Endothelial cell of umbilical vein (primary cell): ENCODE data around the gene SLC35E2B. TPM values are rescaled to one million over a fixed set of nuclear protein-coding genes. Genes with fewer than 3 reads are reported as not detected.
"Not testable (repeated sequence)": the region's sequence is repeated elsewhere in the genome, so short reads cannot be mapped to it uniquely, and the experiment has no call there.

ENCODE experiments used
- BruUV-seq: library from RNA; stranded (reverse); fragments of 400-500 nt; replicated peaks from 2 replicates; lab custom pipeline; 2021; lab: Mats Ljungman, UMichigan
- CTCF ChIA-PET: fragments of 300-600, 350-600 bp; sonication (Branson Sonifier 250); formaldehyde crosslinking; loops from one replicate; lab custom pipeline; 2021; ENCODE audit warnings: antibody characterized with exemption, inconsistent platforms; lab: Charles Lee
- POLR2A ChIA-PET: fragments of 300-600, 350-600 bp; sonication (Branson Sonifier 250); formaldehyde crosslinking; loops from one replicate; lab custom pipeline; 2021; ENCODE audit warnings: antibody characterized with exemption, inconsistent platforms; lab: Charles Lee
- DNase-seq: peaks from one replicate; pipeline ENCODE4 v3.0.0-alpha.2; 2011; ENCODE audit warnings: low read depth, low spot score
- FAIRE-seq: peaks from 2 replicates; lab custom pipeline; 2011; peaks lifted over from hg19 to GRCh38; lab: Jason Lieb, UNC
- H2AFZ ChIP-seq: 2 replicates; pipeline ENCODE4 v1.6.0; 2012; ENCODE audit warnings: low read depth, low read length, control low read depth, inconsistent platforms
- H3K27ac ChIP-seq: 2 replicates; pipeline ENCODE4 v1.5.1; 2011; ENCODE audit warnings: low read depth, mild to moderate bottlenecking, control low read depth, low read length, moderate library complexity; ENCODE audit not compliant: insufficient read depth
- H3K27me3 ChIP-seq, 2 experiments: 2 replicates each; pipeline versions ENCODE4 v1.6.0 to v1.6.1; 2011; ENCODE audit warnings: low read length in 2 of 2, mixed read lengths in 1 of 2; ENCODE audit not compliant: control insufficient read depth in 2 of 2, insufficient read depth in 2 of 2
- H3K36me3 ChIP-seq, 2 experiments: 2 replicates in 1 of 2; 3 replicates in 1 of 2; pipeline ENCODE4 v1.5.1; 2011; ENCODE audit warnings: low read length in 2 of 2, mild to moderate bottlenecking in 1 of 2, moderate library complexity in 1 of 2; ENCODE audit not compliant: control insufficient read depth in 2 of 2, insufficient read depth in 2 of 2; ENCODE audit errors: extremely low read depth in 1 of 2
- H3K4me1 ChIP-seq: 3 replicates; pipeline ENCODE4 v1.5.1; 2011; ENCODE audit warnings: mild to moderate bottlenecking, low read length; ENCODE audit not compliant: control insufficient read depth, insufficient read depth; ENCODE audit errors: extremely low read depth
- H3K4me2 ChIP-seq: 2 replicates; pipeline ENCODE4 v1.6.1; 2011; ENCODE audit warnings: low read length, control low read depth, mixed read lengths; ENCODE audit not compliant: insufficient read depth
- H3K4me3 ChIP-seq, 3 experiments: fragments of 200-600 bp in 1 of 3; sonication (generic), shearing (Covaris generic) in 1 of 3; replicated peaks in 1 of 3; 2 replicates each; pipeline ENCODE4 v1.5.1; 2011 to 2016; ENCODE audit warnings: control low read depth in 3 of 3, low read length in 3 of 3, mild to moderate bottlenecking in 2 of 3, inconsistent platforms in 1 of 3, low read depth in 1 of 3, moderate library complexity in 1 of 3; ENCODE audit not compliant: insufficient read depth in 1 of 3
- H3K79me2 ChIP-seq: 2 replicates; pipeline ENCODE4 v1.6.0; 2012; ENCODE audit warnings: low read length, inconsistent platforms; ENCODE audit not compliant: control insufficient read depth, insufficient read depth
- H3K9ac ChIP-seq: replicated peaks from 2 replicates; pipeline ENCODE3; 2011; ENCODE audit warnings: low read length, control low read depth; ENCODE audit not compliant: insufficient read depth; ENCODE audit errors: extremely low read depth
- H3K9me1 ChIP-seq: replicated peaks from 3 replicates; pipeline ENCODE4 v1.6.0; 2011; ENCODE audit warnings: mild to moderate bottlenecking, low read length; ENCODE audit not compliant: control insufficient read depth, insufficient read depth; ENCODE audit errors: extremely low read depth
- H3K9me3 ChIP-seq: replicated peaks from 2 replicates; pipeline ENCODE4 v1.5.1; 2012; ENCODE audit warnings: low read length, inconsistent platforms; ENCODE audit not compliant: control insufficient read depth, insufficient read depth
- H4K20me1 ChIP-seq: replicated peaks from 2 replicates; pipeline ENCODE3; 2011; ENCODE audit warnings: mild to moderate bottlenecking, low read length; ENCODE audit not compliant: control insufficient read depth, insufficient read depth; ENCODE audit errors: extremely low read depth
- dilution Hi-C: fragments of 300-500 bp; cut with MboI; formaldehyde crosslinking; loops from one replicate; pipeline ENCODE4 v1.15.0; 2019; ENCODE audit warnings: low sequenced_read_pairs; ENCODE audit not compliant: extremely low pct_ligation_motif_present
- intact Hi-C: fragments of 100-400 bp; cut with micrococcal nuclease; formaldehyde crosslinking; loops from one replicate; pipeline ENCODE4 v1.10.0; 2022
- polyA plus RNA-seq, 4 experiments: library from polyadenylated mRNA; depleted of rRNA in 3 of 4; stranded (reverse) in 3 of 4; unstranded in 1 of 4; fragments of >200 nt; gene quantifications; 2 replicates each; pipeline versions ENCODE4 v1.2.1 to v1.2.3, GENCODE V29; 2011 to 2012; ENCODE audit warnings: missing spikeins in 1 of 4
- total RNA-seq: library from RNA; stranded (reverse); gene quantifications from 2 replicates; pipeline ENCODE4 v1.2.3, GENCODE V29; 2021

Gene SLC35E2B
- total and polyA plus RNA-seq, 2 donors (not counting 3 experiments of a cell fraction or from before 2014, with no cell fraction given), result 28.0 to 51.2 TPM

DNA sequence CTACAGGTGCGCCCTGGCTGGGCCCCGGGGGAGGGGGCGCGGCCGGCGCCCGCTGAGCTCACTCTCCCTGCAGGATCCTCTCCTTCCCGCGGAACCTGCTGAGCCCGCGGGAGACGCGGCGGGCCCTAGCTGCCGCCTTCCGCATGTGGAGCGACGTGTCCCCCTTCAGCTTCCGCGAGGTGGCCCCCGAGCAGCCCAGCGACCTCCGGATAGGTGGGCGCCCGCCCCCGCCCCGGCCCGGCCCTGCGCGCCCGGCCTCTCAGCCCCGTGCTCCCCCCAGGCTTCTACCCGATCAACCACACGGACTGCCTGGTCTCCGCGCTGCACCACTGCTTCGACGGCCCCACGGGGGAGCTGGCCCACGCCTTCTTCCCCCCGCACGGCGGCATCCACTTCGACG lies 7.5 kb upstream of the SLC35E2B start:
- dilution Hi-C loops, BruUV-seq, FAIRE-seq: not testable (repeated sequence)

GRCh38 chr1:1699061-1699460 lies 6.5 kb upstream of the SLC35E2B start:
- BruUV-seq, H3K9me1 ChIP-seq, H3K4me1 ChIP-seq, CTCF ChIA-PET, H3K4me3 ChIP-seq, H4K20me1 ChIP-seq, POLR2A ChIA-PET, H2AFZ ChIP-seq, DNase-seq, H3K9me3 ChIP-seq, H3K9ac ChIP-seq, H3K79me2 ChIP-seq, H3K27ac ChIP-seq, H3K36me3 ChIP-seq, dilution Hi-C loops, FAIRE-seq, H3K4me2 ChIP-seq, H3K27me3 ChIP-seq: not testable (repeated sequence)
- intact Hi-C loops, result loop anchor here (10.0 kb wide), 1 partner anchor 46 kb away; no protein-coding TSS in a partner anchor

More for the DNA sequence above, 7.5 kb upstream of the SLC35E2B start:
- intact Hi-C loops, H2AFZ ChIP-seq, H3K36me3 ChIP-seq, H3K4me1 ChIP-seq, POLR2A ChIA-PET, H3K9ac ChIP-seq, CTCF ChIA-PET, H3K27me3 ChIP-seq, H4K20me1 ChIP-seq, H3K79me2 ChIP-seq, DNase-seq, H3K9me3 ChIP-seq, H3K4me3 ChIP-seq, H3K9me1 ChIP-seq, H3K27ac ChIP-seq, H3K4me2 ChIP-seq: not testable (repeated sequence)

DNA sequence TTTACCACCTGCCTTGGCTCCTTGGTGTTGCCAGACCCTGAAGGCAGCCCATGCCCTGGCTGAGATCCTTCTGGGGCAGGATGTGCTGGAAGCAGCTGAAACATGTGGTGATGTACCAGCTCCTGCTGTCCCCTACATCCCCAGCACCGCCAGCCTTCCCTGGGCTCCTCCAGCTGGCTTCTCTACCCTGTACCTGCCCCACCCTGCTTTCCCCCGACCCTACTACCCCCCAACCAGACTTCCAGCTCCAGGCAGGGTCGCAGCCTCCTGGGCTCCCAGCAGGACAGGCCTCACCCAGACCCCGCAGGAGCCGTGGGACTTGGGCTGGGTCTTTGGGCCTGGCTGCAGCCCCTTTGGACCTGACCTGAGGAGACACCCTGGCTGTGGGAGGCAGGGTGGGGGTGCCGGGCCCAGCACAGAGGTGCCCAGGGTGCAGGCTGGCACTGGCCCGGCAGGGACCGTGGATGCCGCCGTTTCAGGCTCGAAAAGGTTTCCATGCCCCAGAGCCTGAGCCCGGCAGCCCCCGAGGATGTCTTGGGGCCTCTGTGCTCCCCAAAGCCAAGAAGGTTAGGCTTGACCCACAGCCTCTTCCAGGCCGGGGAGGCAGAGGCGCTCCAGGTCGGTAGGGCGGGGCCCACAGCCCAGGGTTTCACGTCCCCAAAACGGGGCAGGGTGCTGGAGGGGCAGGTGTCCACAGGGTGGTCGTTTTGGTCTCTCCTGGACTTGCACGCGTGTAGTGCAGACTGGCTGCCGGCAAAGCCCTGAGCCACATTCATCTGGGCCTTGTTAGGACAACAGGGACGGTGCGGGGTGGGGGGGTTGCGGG lies 5.0 kb upstream of the SLC35E2B start:
- H3K79me2 ChIP-seq, H3K4me1 ChIP-seq, H2AFZ ChIP-seq, H3K9me1 ChIP-seq, H3K9me3 ChIP-seq, POLR2A ChIA-PET, DNase-seq, FAIRE-seq, H3K27me3 ChIP-seq, H4K20me1 ChIP-seq, dilution Hi-C loops, H3K27ac ChIP-seq, H3K9ac ChIP-seq, H3K36me3 ChIP-seq, H3K4me2 ChIP-seq, BruUV-seq, H3K4me3 ChIP-seq: not testable (repeated sequence)
- CTCF ChIA-PET, result interaction anchor here (0.6 kb wide), 1 partner anchor 32 kb away, joined by 5 read pairs; no protein-coding TSS in a partner anchor
- intact Hi-C loops, result loop anchor here (10.0 kb wide), 1 partner anchor 47 kb away; no protein-coding TSS in a partner anchor
